ENCODE results near the gene FAM163A. TPM values are rescaled to one million over a fixed set of nuclear protein-coding genes. Genes with fewer than 3 reads are reported as not detected.

FAM163A gene
- total RNA-seq, 5 donors from 2014 or later (not counting 1 experiment from before 2014, with no cell fraction given), result 0.25 TPM; not detected in 4

DNA sequence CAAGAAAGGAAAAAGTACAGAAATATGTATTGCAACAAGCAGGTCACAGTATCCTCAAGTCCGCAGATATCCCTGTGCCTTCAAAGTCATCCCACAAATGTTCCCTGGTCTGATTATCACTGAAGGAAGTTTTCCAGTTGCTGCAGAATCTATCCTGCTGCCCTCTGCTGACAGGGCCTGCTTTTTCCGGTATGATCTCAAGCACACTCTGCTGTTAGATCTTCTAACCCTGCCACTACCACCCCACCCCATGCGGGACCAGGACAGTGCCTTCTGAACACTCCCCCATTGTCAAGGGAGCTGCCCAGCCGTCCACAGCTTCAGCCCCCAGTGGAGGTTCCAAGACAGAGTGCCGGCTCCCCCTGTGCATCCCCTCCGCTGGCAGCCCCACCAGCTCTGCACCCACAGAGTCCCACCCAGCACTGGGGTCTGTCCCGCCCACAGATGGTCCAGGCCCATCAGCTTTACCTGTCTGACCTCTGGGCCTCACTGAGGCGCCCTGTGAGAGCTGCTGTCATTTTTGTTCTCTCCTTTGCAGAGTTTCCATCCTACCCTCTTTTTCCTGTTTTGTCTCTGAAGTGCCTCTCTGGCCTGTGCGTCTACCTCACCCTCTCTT is 27.9 kb downstream of the FAM163A start:
- Histone ChIP-seq H3K27me3 (replicated peaks in 1 of 2; ENCODE audit: control insufficient read depth in 2 of 2, extremely low read depth in 1 of 2, insufficient read depth in 2 of 2, low read length in 1 of 2) (peaks cover 0 to 16% of the 10 kb centered on the region in 2 experiments), H3K36me3 (ENCODE audit: control insufficient read depth in 2 of 2, extremely low read depth in 1 of 2, insufficient read depth in 1 of 2, low read length in 1 of 2) (no peaks in the 10 kb centered on the region), H3K4me1 (ENCODE audit: control insufficient read depth in 1 of 2, extremely low read depth in 1 of 2, insufficient read depth in 2 of 2, low read length in 2 of 2) (no peaks in the 10 kb centered on the region), H3K4me3 (ENCODE audit: control insufficient read depth in 1 of 2, extremely low read depth in 1 of 2, low read length in 1 of 2) (no peak overlapping the region), H3K27ac (ENCODE audit: low read length) (no peak overlapping the region), H3K9me3 (no peaks in the 10 kb centered on the region)
- ChIA-PET CTCF (interaction anchor here in 1 of 2 donors (0.5 kb wide), 1 partner anchor 32 kb away, joined by 3 read pairs; no protein-coding TSS in a partner anchor), POLR2A (no interaction called here)
- peaks cover 11 to 17% of the 10 kb centered on the region in 2 donors for H3K27me3 Mint-ChIP-seq
- WGBS (ENCODE audit: insufficient coverage), result 89% methylated on average over 9 of the region's 9 CpGs
- H3K36me3 Mint-ChIP-seq, result no peaks in the 10 kb centered on the region
- no peak overlapping the region for H3K4me3 Mint-ChIP-seq
- no peak for ATAC-seq (replicated peaks in 1 of 4)
- peaks cover 0 to 9% (median 0%) of the 10 kb centered on the region in 3 donors for H3K9me3 Mint-ChIP-seq
- no peaks in the 10 kb centered on the region for H3K4me1 Mint-ChIP-seq
- no peak overlapping the region for H3K27ac Mint-ChIP-seq
- no peak for DNase-seq

DNA sequence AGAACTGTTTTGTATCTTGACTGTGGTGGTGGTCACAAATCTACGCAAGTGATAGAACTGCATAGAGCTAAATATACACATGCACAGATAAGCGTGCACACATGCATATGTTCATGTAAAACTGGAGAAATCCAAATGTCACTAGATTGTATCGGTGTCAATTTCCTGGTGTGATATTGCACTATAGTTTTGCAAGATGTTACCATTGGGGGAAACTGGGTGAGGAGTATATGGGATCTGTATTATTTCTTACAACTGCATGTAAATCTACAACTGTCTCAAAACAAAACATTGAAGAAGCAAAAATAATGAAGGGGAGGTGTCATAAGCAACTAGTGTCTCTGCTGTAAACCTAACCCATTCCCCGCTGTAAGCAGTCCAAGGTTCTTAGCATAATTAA is 30.2 kb downstream of the FAM163A start:
- no peak overlapping the region for H3K4me3 Mint-ChIP-seq
- ATAC-seq (replicated peaks in 1 of 4) (no peak), DNase-seq (no peak)
- ChIA-PET POLR2A (no interaction called here), CTCF (no interaction called here)
- H3K4me1 Mint-ChIP-seq, result no peaks in the 10 kb centered on the region
- no CpG with 5 or more reads among the region's 4 CpGs for WGBS (ENCODE audit: insufficient coverage)
- no peak overlapping the region for H3K27ac ChIP-seq (ENCODE audit: low read length)
- no peaks in the 10 kb centered on the region for H3K36me3 Mint-ChIP-seq
- H3K27me3 Mint-ChIP-seq, result peaks cover 11 to 15% of the 10 kb centered on the region in 2 donors
- peaks cover 0 to 14% of the 10 kb centered on the region in 2 experiments for H3K27me3 ChIP-seq (replicated peaks in 1 of 2; ENCODE audit: control insufficient read depth in 2 of 2, extremely low read depth in 1 of 2, insufficient read depth in 2 of 2, low read length in 1 of 2)
- H3K4me1 ChIP-seq (ENCODE audit: control insufficient read depth in 1 of 2, extremely low read depth in 1 of 2, insufficient read depth in 2 of 2, low read length in 2 of 2), result no peaks in the 10 kb centered on the region
- no peak overlapping the region for H3K4me3 ChIP-seq (ENCODE audit: control insufficient read depth in 1 of 2, extremely low read depth in 1 of 2, low read length in 1 of 2)
- H3K27ac Mint-ChIP-seq, result no peak overlapping the region
- no peaks in the 10 kb centered on the region for H3K36me3 ChIP-seq (ENCODE audit: control insufficient read depth in 2 of 2, extremely low read depth in 1 of 2, insufficient read depth in 1 of 2, low read length in 1 of 2)
- H3K9me3 Mint-ChIP-seq, result peaks cover 0 to 9% (median 0%) of the 10 kb centered on the region in 3 donors
- no peaks in the 10 kb centered on the region for H3K9me3 ChIP-seq

DNA sequence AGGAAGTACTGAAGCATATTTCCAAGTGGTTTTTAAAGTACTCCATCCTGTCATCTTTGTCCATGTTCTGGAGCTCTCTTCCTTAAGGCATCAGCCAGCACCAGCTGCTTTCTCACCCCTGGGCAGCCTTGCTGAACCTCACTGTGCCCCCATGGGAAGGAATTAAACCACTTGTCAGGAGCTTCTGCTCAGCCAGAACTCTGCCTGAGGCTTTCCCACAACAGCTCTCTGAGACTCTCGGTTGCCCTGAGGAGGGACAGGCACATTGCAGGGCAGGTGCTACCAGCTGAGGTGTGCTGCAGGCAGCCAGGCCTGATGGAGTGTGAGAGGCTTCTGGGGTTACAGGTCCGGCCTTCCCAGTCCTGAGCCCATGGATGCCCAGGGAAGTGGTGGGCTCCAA is 30.9 kb downstream of the FAM163A start:
- DNase-seq, result no peak
- Mint-ChIP-seq H3K27me3 (peaks cover 11 to 15% of the 10 kb centered on the region in 2 donors), H3K36me3 (no peaks in the 10 kb centered on the region), H3K4me1 (no peaks in the 10 kb centered on the region), H3K9me3 (peaks cover 0 to 9% (median 0%) of the 10 kb centered on the region in 3 donors), H3K4me3 (no peak overlapping the region), H3K27ac (no peak overlapping the region)
- Histone ChIP-seq H3K9me3 (no peaks in the 10 kb centered on the region), H3K4me1 (ENCODE audit: control insufficient read depth in 1 of 2, extremely low read depth in 1 of 2, insufficient read depth in 2 of 2, low read length in 2 of 2) (no peaks in the 10 kb centered on the region), H3K4me3 (ENCODE audit: control insufficient read depth in 1 of 2, extremely low read depth in 1 of 2, low read length in 1 of 2) (no peak overlapping the region), H3K36me3 (ENCODE audit: control insufficient read depth in 2 of 2, extremely low read depth in 1 of 2, insufficient read depth in 1 of 2, low read length in 1 of 2) (no peaks in the 10 kb centered on the region), H3K27ac (ENCODE audit: low read length) (no peak overlapping the region), H3K27me3 (replicated peaks in 1 of 2; ENCODE audit: control insufficient read depth in 2 of 2, extremely low read depth in 1 of 2, insufficient read depth in 2 of 2, low read length in 1 of 2) (peaks cover 0 to 14% of the 10 kb centered on the region in 2 experiments)
- ChIA-PET POLR2A (no interaction called here), CTCF (no interaction called here)
- WGBS (ENCODE audit: insufficient coverage), result 75% methylated on average over 2 of the region's 2 CpGs
- ATAC-seq (replicated peaks in 1 of 4), result no peak

DNA sequence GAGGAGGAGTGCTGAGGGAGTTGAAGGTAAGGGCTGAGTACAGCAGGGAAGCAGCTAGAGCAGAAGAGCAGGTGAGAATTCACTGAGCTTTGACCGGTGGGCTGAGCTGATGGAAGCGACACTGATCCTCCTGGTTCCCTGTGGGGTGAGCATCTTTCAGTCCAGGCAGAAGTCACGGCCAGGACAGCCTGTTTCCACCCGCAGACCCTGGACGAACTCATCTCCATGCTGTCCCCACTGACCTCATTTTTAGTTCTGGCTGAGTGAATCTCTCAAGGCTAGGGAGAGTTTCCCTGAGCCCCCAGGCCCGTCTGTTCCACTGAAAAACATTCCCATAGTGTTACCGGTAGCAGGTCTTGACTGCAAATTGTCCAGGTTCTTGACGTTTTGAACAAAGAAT is 31.5 kb downstream of the FAM163A start:
- H3K36me3 ChIP-seq (ENCODE audit: control insufficient read depth in 2 of 2, extremely low read depth in 1 of 2, insufficient read depth in 1 of 2, low read length in 1 of 2), result no peaks in the 10 kb centered on the region
- Mint-ChIP-seq H3K27me3 (peaks cover 11 to 15% of the 10 kb centered on the region in 2 donors), H3K27ac (no peak overlapping the region), H3K4me1 (no peaks in the 10 kb centered on the region), H3K9me3 (peaks cover 0 to 9% (median 0%) of the 10 kb centered on the region in 3 donors), H3K36me3 (no peaks in the 10 kb centered on the region), H3K4me3 (no peak overlapping the region)
- no peak for ATAC-seq (replicated peaks in 1 of 4)
- H3K27ac ChIP-seq (ENCODE audit: low read length), result no peak overlapping the region
- H3K4me1 ChIP-seq (ENCODE audit: control insufficient read depth in 1 of 2, extremely low read depth in 1 of 2, insufficient read depth in 2 of 2, low read length in 2 of 2), result no peaks in the 10 kb centered on the region
- 83% methylated on average over 5 of the region's 8 CpGs for WGBS (ENCODE audit: insufficient coverage)
- ChIA-PET POLR2A (no interaction called here), CTCF (no interaction called here)
- H3K9me3 ChIP-seq, result no peaks in the 10 kb centered on the region
- H3K4me3 ChIP-seq (ENCODE audit: control insufficient read depth in 1 of 2, extremely low read depth in 1 of 2, low read length in 1 of 2), result no peak overlapping the region
- H3K27me3 ChIP-seq (replicated peaks in 1 of 2; ENCODE audit: control insufficient read depth in 2 of 2, extremely low read depth in 1 of 2, insufficient read depth in 2 of 2, low read length in 1 of 2), result peaks cover 0 to 14% of the 10 kb centered on the region in 2 experiments
- DNase-seq, result no peak

DNA sequence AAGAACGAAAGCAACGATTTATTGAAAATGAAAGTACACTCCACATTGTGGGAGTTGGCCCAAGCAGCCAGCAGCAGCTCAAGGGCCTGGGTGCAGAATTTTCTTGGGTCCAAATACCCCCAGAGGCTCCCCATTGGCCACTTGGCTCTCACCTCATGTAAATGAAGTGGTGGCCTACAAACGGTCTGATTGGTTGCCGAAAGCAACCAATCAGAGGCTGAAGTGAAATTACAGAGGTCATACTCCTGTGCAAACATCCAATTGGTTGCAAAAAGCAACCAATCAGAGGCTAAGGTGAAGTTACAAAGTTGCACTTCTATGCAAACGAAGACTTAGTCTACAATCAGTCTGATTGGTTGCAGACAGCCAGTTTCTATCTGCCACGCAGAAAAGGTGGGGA is 31.9 kb downstream of the FAM163A start:
- H3K27ac ChIP-seq (ENCODE audit: low read length), result no peak overlapping the region
- DNase-seq (no peak), ATAC-seq (replicated peaks in 1 of 4) (no peak)
- 89% methylated on average over 3 of the region's 6 CpGs for WGBS (ENCODE audit: insufficient coverage)
- H3K27me3 ChIP-seq (replicated peaks in 1 of 2; ENCODE audit: control insufficient read depth in 2 of 2, extremely low read depth in 1 of 2, insufficient read depth in 2 of 2, low read length in 1 of 2), result peaks cover 0 to 14% of the 10 kb centered on the region in 2 experiments
- H3K4me1 ChIP-seq (ENCODE audit: control insufficient read depth in 1 of 2, extremely low read depth in 1 of 2, insufficient read depth in 2 of 2, low read length in 2 of 2), result no peaks in the 10 kb centered on the region
- Mint-ChIP-seq H3K27ac (no peak overlapping the region), H3K27me3 (peaks cover 11 to 15% of the 10 kb centered on the region in 2 donors), H3K36me3 (no peaks in the 10 kb centered on the region), H3K4me1 (no peaks in the 10 kb centered on the region), H3K9me3 (peaks cover 0 to 9% (median 0%) of the 10 kb centered on the region in 3 donors), H3K4me3 (no peak overlapping the region)
- no peaks in the 10 kb centered on the region for H3K36me3 ChIP-seq (ENCODE audit: control insufficient read depth in 2 of 2, extremely low read depth in 1 of 2, insufficient read depth in 1 of 2, low read length in 1 of 2)
- CTCF ChIA-PET, result no interaction called here
- POLR2A ChIA-PET, result no interaction called here
- H3K9me3 ChIP-seq, result no peaks in the 10 kb centered on the region
- no peak overlapping the region for H3K4me3 ChIP-seq (ENCODE audit: control insufficient read depth in 1 of 2, extremely low read depth in 1 of 2, low read length in 1 of 2)

DNA sequence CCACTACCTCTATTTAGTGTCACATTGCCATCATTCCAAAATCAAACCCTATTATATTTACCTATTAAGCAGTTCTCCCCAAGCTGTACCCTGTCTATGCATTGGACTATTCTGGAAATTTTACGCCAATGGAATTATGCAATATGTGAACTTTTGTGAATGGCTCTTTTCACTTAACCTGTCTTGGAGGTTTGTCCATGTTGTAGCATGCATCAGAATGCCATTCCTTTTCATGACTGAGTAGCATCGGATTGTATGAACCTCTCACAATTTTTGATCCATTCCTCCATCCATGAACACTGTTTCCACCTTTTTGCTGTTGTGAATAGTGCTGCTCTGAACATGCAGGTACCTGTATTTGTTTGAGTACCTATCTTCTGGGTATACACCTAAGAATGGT is 33.7 kb downstream of the FAM163A start:
- no peaks in the 10 kb centered on the region for H3K4me1 ChIP-seq (ENCODE audit: control insufficient read depth in 1 of 2, extremely low read depth in 1 of 2, insufficient read depth in 2 of 2, low read length in 2 of 2)
- WGBS (ENCODE audit: insufficient coverage), result 100% methylated on average over 1 of the region's 2 CpGs
- POLR2A ChIA-PET, result no interaction called here
- CTCF ChIA-PET, result no interaction called here
- H3K4me3 ChIP-seq (ENCODE audit: control insufficient read depth in 1 of 2, extremely low read depth in 1 of 2, low read length in 1 of 2), result no peak overlapping the region
- DNase-seq (no peak), ATAC-seq (replicated peaks in 1 of 4) (no peak)
- H3K9me3 Mint-ChIP-seq, result peaks cover 0 to 9% (median 0%) of the 10 kb centered on the region in 3 donors
- H3K27ac Mint-ChIP-seq, result no peak overlapping the region
- peaks cover 0 to 7% of the 10 kb centered on the region in 2 experiments for H3K27me3 ChIP-seq (replicated peaks in 1 of 2; ENCODE audit: control insufficient read depth in 2 of 2, extremely low read depth in 1 of 2, insufficient read depth in 2 of 2, low read length in 1 of 2)
- no peak overlapping the region for H3K27ac ChIP-seq (ENCODE audit: low read length)
- no peaks in the 10 kb centered on the region for H3K9me3 ChIP-seq
- H3K4me1 Mint-ChIP-seq, result no peaks in the 10 kb centered on the region
- H3K4me3 Mint-ChIP-seq, result no peak overlapping the region
- H3K36me3 Mint-ChIP-seq, result no peaks in the 10 kb centered on the region
- no peaks in the 10 kb centered on the region for H3K36me3 ChIP-seq (ENCODE audit: control insufficient read depth in 2 of 2, extremely low read depth in 1 of 2, insufficient read depth in 1 of 2, low read length in 1 of 2)
- H3K27me3 Mint-ChIP-seq, result peaks cover 3 to 5% of the 10 kb centered on the region in 2 donors

Measured in T-cell (primary cell).